Tibial nerve (tissue), 4 donors: ENCODE results near the gene BOLA2B.
"Not testable (repeated sequence)": the region's sequence is repeated elsewhere in the genome, so short reads cannot be mapped to it uniquely, and the experiment has no call there.

Experiments used
- CTCF ChIP-seq, 5 experiments: fragments of 200-600 bp in 3 of 5; fragments of 450-650 bp in 2 of 5; sonication (generic) in 3 of 5; IDR thresholded peaks; one replicate each; pipeline ENCODE4 v1.5.1; 2016 to 2019; ENCODE audit warnings: antibody characterized with exemption in 5 of 5, mild to moderate bottlenecking in 3 of 5, moderate library complexity in 2 of 5
- EP300 ChIP-seq, 2 donors: sonication (generic); formaldehyde crosslinking; IDR thresholded peaks; one replicate each; pipeline ENCODE4 v1.6.1; 2017; ENCODE audit warnings: antibody characterized with exemption in 2 of 2, mild to moderate bottlenecking in 1 of 2
- POLR2A ChIP-seq, 2 donors: fragments of 450-650 bp; IDR thresholded peaks; one replicate each; pipeline ENCODE4 v1.6.1; 2017; ENCODE audit warnings: antibody characterized with exemption in 2 of 2, mild to moderate bottlenecking in 2 of 2, moderate library complexity in 2 of 2

GRCh38 chr16:30199049-30199448 lies 5.6 kb upstream of the BOLA2B start, which contains the start of gene SULT1A3:
- not testable (repeated sequence) for TF ChIP-seq CTCF, EP300, POLR2A (IDR thresholded peaks at IDR 0.05)
